ENCODE data around the gene NCAPD3.

The NCAPD3 gene

GRCh38 chr11:134236834-134237556, 13.2 kb upstream of the NCAPD3 start:
- no peaks in the 10 kb centered on the region for H3K4me1 ChIP-seq (ENCODE audit: control insufficient read depth, insufficient read depth, low read length)
- no peak overlapping the region for H3K9ac ChIP-seq (ENCODE audit: low read length)
- H3K4me3 ChIP-seq (ENCODE audit: low read length) = no peak overlapping the region
- peaks cover 54% of the 10 kb centered on the region for H3K36me3 ChIP-seq (ENCODE audit: control insufficient read depth, insufficient read depth, low read length, severe bottlenecking)
- H3K27me3 ChIP-seq (replicated peaks; ENCODE audit: control insufficient read depth, insufficient read depth, low read length) = no peaks in the 10 kb centered on the region
- no peaks in the 10 kb centered on the region for H3K9me3 ChIP-seq (ENCODE audit: control insufficient read depth, low read length)
- DNase-seq (ENCODE audit: low read depth) = peak; percentile 10

- H3K9ac ChIP-seq (ENCODE audit: low read length) = no peak overlapping the region
- H3K9me3 ChIP-seq (ENCODE audit: control insufficient read depth, low read length) = no peaks in the 10 kb centered on the region
- no peaks in the 10 kb centered on the region for H3K27me3 ChIP-seq (replicated peaks; ENCODE audit: control insufficient read depth, insufficient read depth, low read length)
- H3K4me1 ChIP-seq (ENCODE audit: control insufficient read depth, insufficient read depth, low read length) = no peaks in the 10 kb centered on the region
- H3K4me3 ChIP-seq (ENCODE audit: low read length) = no peak overlapping the region
- H3K36me3 ChIP-seq (ENCODE audit: control insufficient read depth, insufficient read depth, low read length, severe bottlenecking) = peaks cover 40% of the 10 kb centered on the region
- no peak for DNase-seq (ENCODE audit: low read depth)
These were observed 11.6 kb upstream of the NCAPD3 start for GRCh38 chr11:134235399-134235798.

GRCh38 chr11:134233729-134234179, 10.0 kb upstream of the NCAPD3 start:
- H3K4me3 ChIP-seq (ENCODE audit: low read length) = no peak overlapping the region
- H3K9me3 ChIP-seq (ENCODE audit: control insufficient read depth, low read length) = no peaks in the 10 kb centered on the region
- DNase-seq (ENCODE audit: low read depth) = no peak
- no peaks in the 10 kb centered on the region for H3K27me3 ChIP-seq (replicated peaks; ENCODE audit: control insufficient read depth, insufficient read depth, low read length)
- H3K9ac ChIP-seq (ENCODE audit: low read length) = no peak overlapping the region
- H3K36me3 ChIP-seq (ENCODE audit: control insufficient read depth, insufficient read depth, low read length, severe bottlenecking) = peaks cover 25% of the 10 kb centered on the region
- H3K4me1 ChIP-seq (ENCODE audit: control insufficient read depth, insufficient read depth, low read length) = peaks cover 4% of the 10 kb centered on the region

DNA sequence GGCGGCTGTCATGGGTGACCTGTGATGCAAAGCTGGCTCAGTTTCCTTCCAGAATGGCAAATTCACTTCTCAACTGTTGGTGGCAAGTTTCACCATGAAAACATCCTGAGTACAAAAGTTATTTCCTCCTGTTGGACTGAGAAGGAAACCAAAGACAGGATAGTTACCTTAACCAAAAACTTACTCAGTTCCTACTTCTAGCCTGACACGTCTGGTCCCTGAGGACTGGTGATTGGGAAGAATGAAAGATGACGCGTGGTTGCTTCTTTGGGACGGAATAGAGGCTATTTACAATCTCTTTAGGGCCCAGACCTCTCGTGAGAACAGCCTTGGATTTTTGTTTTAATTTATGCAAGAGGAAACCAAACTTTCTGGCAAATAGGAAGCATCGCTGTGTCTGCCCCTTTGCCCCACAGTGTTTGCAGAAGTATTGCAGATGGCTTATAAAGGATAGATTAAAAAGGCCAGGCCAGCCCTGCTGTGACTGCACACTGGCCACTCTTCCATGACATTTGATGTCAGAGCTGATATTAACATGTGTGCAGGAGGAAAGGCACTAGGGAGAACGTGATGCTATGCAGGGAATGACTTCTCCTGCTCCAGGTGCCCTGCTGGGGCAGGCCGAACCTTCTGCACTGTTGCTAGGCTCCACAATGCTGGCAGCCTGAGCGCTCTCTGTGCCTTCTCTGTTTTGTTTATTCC, 8.3 kb upstream of the NCAPD3 start:
- Histone ChIP-seq H3K9ac (ENCODE audit: low read length) (no peak overlapping the region), H3K27me3 (replicated peaks; ENCODE audit: control insufficient read depth, insufficient read depth, low read length) (no peaks in the 10 kb centered on the region), H3K9me3 (ENCODE audit: control insufficient read depth, low read length) (no peaks in the 10 kb centered on the region), H3K4me3 (ENCODE audit: low read length) (no peak overlapping the region), H3K4me1 (ENCODE audit: control insufficient read depth, insufficient read depth, low read length) (peaks cover 5% of the 10 kb centered on the region), H3K36me3 (ENCODE audit: control insufficient read depth, insufficient read depth, low read length, severe bottlenecking) (peaks cover 19% of the 10 kb centered on the region)
- DNase-seq (ENCODE audit: low read depth) = no peak

GRCh38 chr11:134230339-134230738, 6.6 kb upstream of the NCAPD3 start:
- H3K9me3 ChIP-seq (ENCODE audit: control insufficient read depth, low read length) = no peaks in the 10 kb centered on the region
- H3K4me3 ChIP-seq (ENCODE audit: low read length) = no peak overlapping the region
- no peak for DNase-seq (ENCODE audit: low read depth)
- H3K27me3 ChIP-seq (replicated peaks; ENCODE audit: control insufficient read depth, insufficient read depth, low read length) = no peaks in the 10 kb centered on the region
- peaks cover 5% of the 10 kb centered on the region for H3K36me3 ChIP-seq (ENCODE audit: control insufficient read depth, insufficient read depth, low read length, severe bottlenecking)
- peaks cover 22% of the 10 kb centered on the region for H3K4me1 ChIP-seq (ENCODE audit: control insufficient read depth, insufficient read depth, low read length)
- H3K9ac ChIP-seq (ENCODE audit: low read length) = no peak overlapping the region

- DNase-seq (ENCODE audit: low read depth) = peak; percentile 3
These were observed 5.5 kb upstream of the NCAPD3 start for GRCh38 chr11:134229126-134229790.

DNA sequence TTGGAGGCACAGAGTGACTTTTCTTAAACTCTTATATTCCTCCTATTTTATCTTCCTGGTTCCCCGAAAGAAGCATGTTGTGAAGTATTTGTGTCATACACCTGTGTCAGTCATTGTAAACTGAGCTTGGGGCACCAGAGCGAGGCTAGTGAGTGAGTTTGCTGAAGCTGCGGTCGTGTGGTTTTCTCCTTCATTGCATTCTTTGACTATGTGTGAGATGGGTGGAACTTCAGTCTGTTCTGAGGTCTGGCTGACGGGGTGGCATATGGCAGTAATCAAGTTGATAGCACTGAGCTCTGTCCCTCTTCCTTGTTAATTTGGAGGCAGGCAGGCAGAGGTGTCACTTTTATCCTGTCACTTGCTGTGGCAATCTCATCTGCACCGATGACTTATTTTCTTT, 4.9 kb upstream of the NCAPD3 start:
- Histone ChIP-seq H3K4me3 (ENCODE audit: low read length) (no peak overlapping the region), H3K27me3 (replicated peaks; ENCODE audit: control insufficient read depth, insufficient read depth, low read length) (no peaks in the 10 kb centered on the region), H3K36me3 (ENCODE audit: control insufficient read depth, insufficient read depth, low read length, severe bottlenecking) (peaks cover 3% of the 10 kb centered on the region), H3K4me1 (ENCODE audit: control insufficient read depth, insufficient read depth, low read length) (peaks cover 22% of the 10 kb centered on the region), H3K9me3 (ENCODE audit: control insufficient read depth, low read length) (no peaks in the 10 kb centered on the region), H3K9ac (ENCODE audit: low read length) (no peak overlapping the region)
- peak; percentile 54 for DNase-seq (ENCODE audit: low read depth)

More at GRCh38 chr11:134229126-134229790, 5.5 kb upstream of the NCAPD3 start:
- Histone ChIP-seq H3K36me3 (ENCODE audit: control insufficient read depth, insufficient read depth, low read length, severe bottlenecking) (peaks cover 3% of the 10 kb centered on the region), H3K4me1 (ENCODE audit: control insufficient read depth, insufficient read depth, low read length) (peaks cover 22% of the 10 kb centered on the region), H3K27me3 (replicated peaks; ENCODE audit: control insufficient read depth, insufficient read depth, low read length) (no peaks in the 10 kb centered on the region), H3K9me3 (ENCODE audit: control insufficient read depth, low read length) (no peaks in the 10 kb centered on the region), H3K4me3 (ENCODE audit: low read length) (no peak overlapping the region), H3K9ac (ENCODE audit: low read length) (no peak overlapping the region)

DNA sequence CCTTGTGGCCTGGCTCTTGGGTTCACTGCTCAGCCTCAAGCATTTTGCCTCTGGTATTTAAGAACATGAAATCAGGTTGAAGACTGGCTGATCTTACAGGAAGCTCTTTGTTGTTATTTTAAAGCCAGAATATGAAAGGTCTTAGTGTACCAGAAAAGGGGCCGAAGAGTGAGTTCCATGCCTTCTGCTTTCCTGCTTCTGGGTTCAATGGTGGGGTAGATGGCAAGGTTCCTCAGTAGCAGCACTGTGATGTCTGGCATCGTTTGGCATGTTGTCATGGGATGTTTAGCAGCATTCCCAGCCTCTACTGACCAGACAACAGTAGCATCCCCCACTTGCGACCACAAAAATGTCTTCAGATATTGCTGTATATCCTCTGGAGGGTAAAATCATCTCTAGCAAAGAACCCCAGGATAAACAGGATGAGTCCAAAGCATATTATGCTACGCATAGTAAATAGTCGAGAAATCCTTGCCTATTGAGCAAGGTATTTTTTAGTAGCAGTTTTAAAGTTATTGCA, 3.1 kb upstream of the NCAPD3 start:
- Histone ChIP-seq H3K4me1 (ENCODE audit: control insufficient read depth, insufficient read depth, low read length) (peaks cover 30% of the 10 kb centered on the region), H3K9ac (ENCODE audit: low read length) (no peak overlapping the region), H3K9me3 (ENCODE audit: control insufficient read depth, low read length) (no peaks in the 10 kb centered on the region), H3K36me3 (ENCODE audit: control insufficient read depth, insufficient read depth, low read length, severe bottlenecking) (peaks cover 3% of the 10 kb centered on the region), H3K4me3 (ENCODE audit: low read length) (peak overlapping the region; percentile 97), H3K27me3 (replicated peaks; ENCODE audit: control insufficient read depth, insufficient read depth, low read length) (no peaks in the 10 kb centered on the region)
- DNase-seq (ENCODE audit: low read depth) = no peak

DNA sequence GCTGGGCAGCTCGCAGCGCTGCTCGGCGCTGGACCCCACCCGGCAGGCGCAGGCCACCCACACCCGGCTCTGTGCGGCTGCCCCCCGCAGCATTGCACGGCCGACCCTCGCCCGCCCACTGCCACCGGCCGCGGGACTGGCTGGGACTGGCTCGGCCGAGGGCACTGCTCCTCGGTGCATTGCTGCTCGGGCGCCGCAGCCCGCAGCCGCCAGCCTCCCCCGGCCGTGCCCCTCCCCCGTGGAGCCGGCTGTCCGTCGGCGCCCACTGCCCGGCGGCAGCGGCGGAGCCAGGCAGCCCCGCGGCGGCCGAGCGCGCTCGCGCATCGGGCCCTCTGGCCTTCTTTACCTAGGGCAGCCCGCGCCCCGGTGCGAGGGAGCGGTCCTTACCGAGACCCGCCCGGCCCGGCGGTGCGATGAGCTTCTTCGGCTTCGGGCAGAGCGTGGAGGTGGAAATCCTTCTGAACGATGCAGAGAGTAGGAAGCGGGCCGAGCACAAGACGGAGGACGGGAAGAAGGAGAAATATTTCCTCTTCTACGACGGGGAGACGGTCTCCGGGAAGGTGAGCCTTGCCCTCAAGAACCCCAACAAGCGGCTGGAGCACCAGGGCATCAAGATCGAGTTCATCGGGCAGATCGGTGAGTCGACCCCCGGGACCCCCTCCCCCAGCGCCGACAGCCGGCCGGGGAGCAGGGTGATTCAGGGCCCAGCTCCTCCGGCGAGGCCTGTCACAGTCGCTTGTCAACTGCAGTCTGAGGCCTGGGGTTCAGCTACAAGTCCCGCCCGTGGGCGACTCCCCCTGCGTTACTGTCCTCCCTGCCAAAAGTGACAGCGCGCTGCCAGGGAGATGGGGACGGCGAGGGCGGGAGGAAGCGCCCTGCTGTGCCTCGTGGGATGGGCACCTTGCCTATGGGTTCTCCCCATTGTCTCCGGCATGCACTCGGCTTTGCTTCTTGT, 1.2 kb upstream of the NCAPD3 start:
- Histone ChIP-seq H3K36me3 (ENCODE audit: control insufficient read depth, insufficient read depth, low read length, severe bottlenecking) (peaks cover 4% of the 10 kb centered on the region), H3K27me3 (replicated peaks; ENCODE audit: control insufficient read depth, insufficient read depth, low read length) (no peaks in the 10 kb centered on the region), H3K4me1 (ENCODE audit: control insufficient read depth, insufficient read depth, low read length) (peaks cover 30% of the 10 kb centered on the region), H3K9me3 (ENCODE audit: control insufficient read depth, low read length) (no peaks in the 10 kb centered on the region), H3K9ac (ENCODE audit: low read length) (peak overlapping the region; percentile 94), H3K4me3 (ENCODE audit: low read length) (peak overlapping the region; percentile 97)
- DNase-seq (ENCODE audit: low read depth) = peak; percentile 68

DNA sequence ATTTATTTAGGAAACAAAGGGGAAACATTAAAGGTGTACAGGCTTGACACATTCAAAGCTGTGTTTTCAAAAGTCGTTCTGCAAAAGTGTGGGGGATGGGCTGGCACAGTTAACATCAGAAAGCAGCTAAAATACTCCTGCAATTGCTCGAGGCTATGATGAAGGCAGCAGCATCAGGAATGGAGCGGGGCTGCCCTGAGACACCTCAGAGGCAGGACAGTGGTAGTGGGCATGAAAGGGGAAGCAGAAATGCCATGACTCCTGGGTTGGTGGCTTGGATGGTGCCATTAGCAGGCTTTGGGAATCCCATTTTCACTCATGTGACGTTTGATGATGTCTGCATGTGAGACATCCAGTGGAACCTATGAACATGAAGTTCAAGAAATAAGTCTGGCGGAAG, 646 bp downstream of the NCAPD3 start:
- Histone ChIP-seq H3K4me3 (ENCODE audit: low read length) (peak overlapping the region; percentile 97), H3K9ac (ENCODE audit: low read length) (peak overlapping the region; percentile 94), H3K9me3 (ENCODE audit: control insufficient read depth, low read length) (no peaks in the 10 kb centered on the region), H3K36me3 (ENCODE audit: control insufficient read depth, insufficient read depth, low read length, severe bottlenecking) (peaks cover 15% of the 10 kb centered on the region), H3K27me3 (replicated peaks; ENCODE audit: control insufficient read depth, insufficient read depth, low read length) (no peaks in the 10 kb centered on the region), H3K4me1 (ENCODE audit: control insufficient read depth, insufficient read depth, low read length) (peaks cover 26% of the 10 kb centered on the region)
- no peak for DNase-seq (ENCODE audit: low read depth)
